Brain microvascular endothelial cell (primary cell): ENCODE measurements around the gene PALLD.

Experiments used
- DNase-seq: peaks from one replicate; pipeline ENCODE4 v3.0.0-alpha.2; 2020
- H3K27ac ChIP-seq: fragments of 250-450 bp; sonication (Bioruptor Pico); 2 replicates; pipeline ENCODE4 v1.5.1; 2020; ENCODE audit warnings: mild to moderate bottlenecking, moderate library complexity
- H3K27me3 ChIP-seq: fragments of 250-450 bp; sonication (Bioruptor Pico); replicated peaks from 2 replicates; pipeline ENCODE4 v1.5.1; 2020; ENCODE audit warnings: mild to moderate bottlenecking
- H3K36me3 ChIP-seq: fragments of 250-450 bp; sonication (Bioruptor Pico); replicated peaks from 2 replicates; pipeline ENCODE4 v1.5.1; 2020; ENCODE audit warnings: mild to moderate bottlenecking
- H3K4me3 ChIP-seq: 2 replicates; pipeline ENCODE4 v1.5.1; 2011; ENCODE audit warnings: low read depth, mild to moderate bottlenecking, control low read depth, low read length, moderate library complexity
- in situ Hi-C: cut with HindIII; loops from 2 replicates; pipeline ENCODE4 v1.10.0; 2017; ENCODE audit warnings: low sequenced_read_pairs, low pct_ligation_motif_present
- TF ChIP-seq, protein P1 (sequence below): IDR thresholded peaks from 2 replicates; pipeline ENCODE4 v1.5.1; 2011; ENCODE audit warnings: low read depth, mild to moderate bottlenecking, moderate library complexity, low read length, control low read depth, inconsistent platforms; ENCODE audit errors: missing control alignments

The PALLD gene

DNA sequence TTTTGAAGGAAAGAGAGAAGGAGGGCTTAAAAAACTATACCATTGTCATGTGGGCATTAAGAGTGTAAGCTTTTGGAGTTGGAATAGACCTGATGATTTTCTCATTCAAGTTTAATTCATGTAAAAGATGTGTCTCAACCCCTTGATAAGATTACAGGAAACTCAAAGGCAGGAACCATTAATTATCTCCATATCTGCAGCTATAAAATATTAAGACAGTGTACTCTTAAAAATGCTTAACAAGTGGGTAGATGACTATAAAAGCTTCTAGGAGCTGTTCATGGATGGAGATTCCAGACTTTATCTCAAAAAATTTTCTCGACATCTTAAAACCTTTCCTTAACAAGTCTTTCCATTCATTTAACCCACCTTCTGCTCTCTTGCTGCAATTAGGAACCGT is 208.3 kb downstream of the PALLD start:
- in situ Hi-C loops, result no loop called here
- TF ChIP-seq, protein P1, sequence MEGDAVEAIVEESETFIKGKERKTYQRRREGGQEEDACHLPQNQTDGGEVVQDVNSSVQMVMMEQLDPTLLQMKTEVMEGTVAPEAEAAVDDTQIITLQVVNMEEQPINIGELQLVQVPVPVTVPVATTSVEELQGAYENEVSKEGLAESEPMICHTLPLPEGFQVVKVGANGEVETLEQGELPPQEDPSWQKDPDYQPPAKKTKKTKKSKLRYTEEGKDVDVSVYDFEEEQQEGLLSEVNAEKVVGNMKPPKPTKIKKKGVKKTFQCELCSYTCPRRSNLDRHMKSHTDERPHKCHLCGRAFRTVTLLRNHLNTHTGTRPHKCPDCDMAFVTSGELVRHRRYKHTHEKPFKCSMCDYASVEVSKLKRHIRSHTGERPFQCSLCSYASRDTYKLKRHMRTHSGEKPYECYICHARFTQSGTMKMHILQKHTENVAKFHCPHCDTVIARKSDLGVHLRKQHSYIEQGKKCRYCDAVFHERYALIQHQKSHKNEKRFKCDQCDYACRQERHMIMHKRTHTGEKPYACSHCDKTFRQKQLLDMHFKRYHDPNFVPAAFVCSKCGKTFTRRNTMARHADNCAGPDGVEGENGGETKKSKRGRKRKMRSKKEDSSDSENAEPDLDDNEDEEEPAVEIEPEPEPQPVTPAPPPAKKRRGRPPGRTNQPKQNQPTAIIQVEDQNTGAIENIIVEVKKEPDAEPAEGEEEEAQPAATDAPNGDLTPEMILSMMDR, result no peak
- Histone ChIP-seq H3K4me3 (no peak overlapping the region), H3K27me3 (no peaks in the 10 kb centered on the region), H3K36me3 (no peaks in the 10 kb centered on the region), H3K27ac (no peak overlapping the region)
- DNase-seq, result no peak

DNA sequence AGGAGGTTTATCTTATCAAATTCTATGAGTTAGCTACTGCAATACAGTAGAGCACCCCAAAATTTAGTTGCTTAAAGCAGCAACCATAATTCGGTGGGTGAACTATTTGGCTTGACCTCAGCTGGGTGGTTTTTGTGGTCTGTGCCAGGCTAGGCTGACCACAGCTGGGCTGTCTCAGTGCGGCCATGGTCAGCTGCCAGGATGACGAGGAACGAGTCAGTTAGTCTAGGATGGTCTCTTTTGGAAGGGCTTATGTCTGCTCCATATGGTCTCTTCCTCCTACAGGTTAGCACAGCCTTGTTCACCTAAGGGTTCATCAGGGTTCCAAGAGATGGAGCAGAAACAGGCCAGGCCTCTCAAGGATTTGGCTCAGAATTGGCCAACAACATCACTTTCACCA is 210.4 kb downstream of the PALLD start:
- in situ Hi-C loops, result no loop called here

DNA sequence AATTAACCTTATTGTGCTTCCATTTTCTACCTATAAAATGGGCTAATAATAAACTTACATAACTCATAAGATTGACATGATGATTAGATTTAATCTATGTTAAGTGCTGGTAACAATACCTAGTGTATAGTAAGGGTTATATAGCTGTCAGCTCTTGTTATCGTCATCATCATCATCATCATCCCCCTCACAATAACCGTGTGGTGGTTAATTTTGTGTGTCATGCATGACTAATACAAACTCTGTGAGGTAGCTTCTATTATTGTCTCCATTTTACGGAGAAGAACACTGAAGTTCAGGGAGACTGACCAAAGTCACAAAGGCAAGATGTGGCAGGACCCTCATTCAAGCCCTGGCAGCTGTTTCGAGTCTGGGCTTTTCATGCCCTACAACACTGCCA is 211.3 kb downstream of the PALLD start:
- Histone ChIP-seq H3K27ac (no peak overlapping the region), H3K4me3 (no peak overlapping the region), H3K27me3 (no peaks in the 10 kb centered on the region), H3K36me3 (no peaks in the 10 kb centered on the region)
- in situ Hi-C loops, result no loop called here
- TF ChIP-seq, protein P1, result no peak
- DNase-seq, result no peak

More for the DNA sequence above, 210.4 kb downstream of the PALLD start:
- no peaks in the 10 kb centered on the region for H3K27me3 ChIP-seq
- H3K4me3 ChIP-seq, result no peak overlapping the region
- no peaks in the 10 kb centered on the region for H3K36me3 ChIP-seq
- H3K27ac ChIP-seq, result no peak overlapping the region
- TF ChIP-seq, protein P1, result peak; percentile 7
- DNase-seq, result no peak

DNA sequence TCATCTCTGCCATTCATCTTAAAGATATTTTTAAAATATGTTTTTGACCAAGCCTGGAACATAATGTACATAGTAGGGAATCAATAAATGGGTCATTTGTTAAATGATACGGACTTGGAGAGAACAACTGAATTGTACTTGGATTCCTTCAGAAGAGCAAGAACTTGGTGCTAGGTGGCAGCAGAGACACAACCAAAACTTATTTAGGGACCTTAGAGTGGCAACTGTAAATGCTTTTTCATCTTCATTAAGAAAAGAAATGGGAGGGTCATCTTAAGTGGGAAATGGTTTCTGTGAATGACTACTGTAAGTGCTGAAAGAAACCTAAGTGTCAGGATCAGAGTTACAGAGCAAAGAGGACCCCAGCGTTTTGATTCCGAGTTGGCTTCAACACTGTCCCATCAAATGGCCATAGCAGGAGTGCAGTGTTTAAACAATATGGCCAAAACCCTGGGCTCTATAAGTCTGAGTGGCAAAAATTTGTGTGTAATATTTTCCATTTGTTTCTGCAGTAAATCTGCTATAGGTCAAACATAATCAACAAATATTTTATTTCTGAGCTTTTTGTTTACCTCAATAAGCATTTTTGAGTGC is 213.6 kb downstream of the PALLD start:
- H3K27me3 ChIP-seq, result no peaks in the 10 kb centered on the region
- H3K4me3 ChIP-seq, result no peak overlapping the region
- no peaks in the 10 kb centered on the region for H3K36me3 ChIP-seq
- peak; percentile 69 for DNase-seq
- TF ChIP-seq, protein P1, result peak; percentile 71
- no peak overlapping the region for H3K27ac ChIP-seq
- in situ Hi-C loops, result no loop called here

DNA sequence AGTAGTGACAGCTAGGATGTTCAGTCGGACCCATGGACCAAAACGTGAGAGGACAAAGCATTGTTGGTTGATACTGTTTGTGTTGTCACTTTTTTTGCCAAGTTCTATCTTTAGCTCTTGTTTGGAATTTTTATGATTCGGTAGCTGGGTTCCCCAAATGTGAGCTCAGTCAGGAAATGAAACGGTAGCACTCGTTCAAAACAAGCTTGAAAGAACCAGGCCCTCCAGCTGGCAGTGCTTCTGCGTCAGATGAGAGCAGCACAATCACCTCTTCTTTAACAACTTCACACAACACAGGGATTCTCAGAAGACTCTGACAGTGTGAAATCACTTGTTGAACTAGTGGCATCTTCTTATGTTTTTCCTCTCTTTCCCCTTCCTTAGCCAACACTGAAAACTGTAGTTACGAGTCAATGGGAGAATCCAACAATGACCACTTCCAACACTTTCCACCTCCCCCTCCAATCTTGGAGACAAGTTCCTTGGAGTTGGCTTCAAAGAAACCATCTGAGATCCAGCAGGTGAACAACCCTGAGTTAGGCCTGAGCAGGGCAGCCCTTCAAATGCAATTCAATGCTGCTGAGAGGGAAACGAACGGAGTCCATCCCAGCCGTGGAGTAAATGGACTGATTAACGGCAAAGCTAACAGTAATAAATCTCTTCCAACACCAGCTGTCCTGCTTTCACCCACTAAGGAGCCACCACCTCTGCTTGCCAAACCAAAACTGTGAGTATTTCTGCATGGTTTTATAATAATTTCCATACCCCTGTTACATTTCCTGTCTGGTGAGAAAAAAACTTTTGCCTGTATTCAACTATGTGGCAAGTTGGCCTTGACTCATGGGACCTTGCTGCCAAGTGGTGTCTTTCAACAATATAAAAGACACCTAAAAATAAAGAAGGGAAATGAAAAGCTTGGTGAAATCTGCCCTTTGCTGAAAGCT is 214.6 kb downstream of the PALLD start:
- TF ChIP-seq, protein P1, result no peak
- peak overlapping the region; percentile 27 for H3K27ac ChIP-seq
- no peak overlapping the region for H3K4me3 ChIP-seq
- no peaks in the 10 kb centered on the region for H3K27me3 ChIP-seq
- DNase-seq, result peak; percentile 30
- no peaks in the 10 kb centered on the region for H3K36me3 ChIP-seq
- in situ Hi-C loops, result no loop called here
